IMR-90 (cell line): ENCODE measurements around the gene EIF1AD. TPM values are rescaled to one million over a fixed set of nuclear protein-coding genes. Genes with fewer than 3 reads are reported as not detected.

Source experiments
- ATAC-seq: fragments of 200-7000 bp; cut with Tn5 transposase; 2 replicates; pipeline ENCODE4 v1.9.1; 2020; ENCODE audit warnings: low read depth, mild to moderate bottlenecking, moderate library complexity
- BruUV-seq: library from RNA; stranded (reverse); fragments of 400-500 nt; replicated peaks from 2 replicates; lab custom pipeline; 2021; lab: Mats Ljungman, UMichigan
- CTCF ChIA-PET: fragments of 300-600 bp; formaldehyde crosslinking; extraction: SDS; loops from one replicate; lab custom pipeline; 2021; ENCODE audit warnings: antibody characterized with exemption; lab: Yijun Ruan, JAX
- POLR2A ChIA-PET: fragments of 300-600 bp; sonication (Branson Sonifier 250); formaldehyde crosslinking; loops from one replicate; lab custom pipeline; 2022; ENCODE audit warnings: antibody characterized with exemption; ENCODE audit not compliant: unreplicated experiment; lab: Charles Lee
- DNase-seq: peaks from one replicate; pipeline ENCODE4 v3.0.0; 2013
- H2AFZ ChIP-seq: replicated peaks from 2 replicates; pipeline ENCODE3; 2013; ENCODE audit warnings: low read length, mild to moderate bottlenecking; ENCODE audit not compliant: poor library complexity
- H2AK5ac ChIP-seq: 2 replicates; pipeline ENCODE4 v1.6.1; 2013; ENCODE audit warnings: low read depth, low read length, inconsistent platforms
- H2AK9ac ChIP-seq: replicated peaks from 2 replicates; pipeline ENCODE3; 2013; ENCODE audit warnings: mild to moderate bottlenecking, low read depth, low read length, moderate library complexity; ENCODE audit not compliant: poor library complexity
- H2BK120ac ChIP-seq: 2 replicates; pipeline ENCODE4 v1.6.1; 2013; ENCODE audit warnings: low read depth, low read length, inconsistent platforms
- H2BK15ac ChIP-seq: 3 replicates; pipeline ENCODE4 v1.6.1; 2013; ENCODE audit warnings: low read depth, low read length, inconsistent platforms
- H2BK20ac ChIP-seq: 2 replicates; pipeline ENCODE4 v1.6.1; 2013; ENCODE audit warnings: low read depth, mild to moderate bottlenecking, inconsistent platforms, low read length, moderate library complexity
- H2BK5ac ChIP-seq: 2 replicates; pipeline ENCODE4 v1.6.1; 2013; ENCODE audit warnings: mild to moderate bottlenecking, low read depth, low read length, inconsistent platforms; ENCODE audit not compliant: poor library complexity, severe bottlenecking
- H3K14ac ChIP-seq: replicated peaks from 2 replicates; pipeline ENCODE4 v1.6.1; 2013; ENCODE audit warnings: low read depth, low read length, inconsistent platforms
- H3K18ac ChIP-seq: 2 replicates; pipeline ENCODE4 v1.6.1; 2013; ENCODE audit warnings: low read depth, low read length, control low read depth
- H3K23ac ChIP-seq: 2 replicates; pipeline ENCODE4 v1.6.1; 2013; ENCODE audit warnings: low read depth, low read length, inconsistent platforms
- H3K27ac ChIP-seq: 2 replicates; pipeline ENCODE4 v1.5.1; 2013; ENCODE audit warnings: mild to moderate bottlenecking, control low read depth, low read length; ENCODE audit not compliant: insufficient read depth
- H3K27me3 ChIP-seq: 2 replicates; pipeline ENCODE4 v1.6.1; 2013; ENCODE audit warnings: low read length; ENCODE audit not compliant: control insufficient read depth, insufficient read depth
- H3K36me3 ChIP-seq: 2 replicates; pipeline ENCODE4 v1.6.1; 2013; ENCODE audit warnings: low read length, mixed read lengths; ENCODE audit not compliant: control insufficient read depth, insufficient read depth
- H3K4ac ChIP-seq: 2 replicates; pipeline ENCODE4 v1.6.1; 2013; ENCODE audit warnings: low read depth, low read length, inconsistent platforms
- H3K4me1 ChIP-seq: 2 replicates; pipeline ENCODE4 v1.6.1; 2013; ENCODE audit warnings: low read length, mixed read lengths; ENCODE audit not compliant: control insufficient read depth, insufficient read depth
- H3K4me2 ChIP-seq: 2 replicates; pipeline ENCODE4 v1.6.1; 2013; ENCODE audit warnings: low read depth, mild to moderate bottlenecking, control low read depth, low read length, moderate library complexity
- H3K4me3 ChIP-seq: 2 replicates; pipeline ENCODE4 v1.5.1; 2013; ENCODE audit warnings: low read depth, mild to moderate bottlenecking, control low read depth, low read length, moderate library complexity; ENCODE audit not compliant: insufficient read depth
- H3K56ac ChIP-seq: 2 replicates; pipeline ENCODE4 v1.6.1; 2013; ENCODE audit warnings: low read length, inconsistent platforms; ENCODE audit not compliant: insufficient read depth; ENCODE audit errors: extremely low read depth
- H3K79me1 ChIP-seq, 2 experiments: 2 replicates each; pipeline ENCODE4 v1.6.1; 2013; ENCODE audit warnings: low read length in 2 of 2, inconsistent platforms in 1 of 2, low read depth in 1 of 2
- H3K9ac ChIP-seq: 2 replicates; pipeline ENCODE4 v1.6.1; 2013; ENCODE audit warnings: low read depth, low read length, control low read depth
- H3K9me1 ChIP-seq: 2 replicates; pipeline ENCODE4 v1.6.1; 2013; ENCODE audit warnings: low read length, inconsistent platforms; ENCODE audit not compliant: insufficient read depth
- H3K9me3 ChIP-seq: 2 replicates; pipeline ENCODE4 v1.6.1; 2013; ENCODE audit warnings: low read length; ENCODE audit not compliant: control insufficient read depth, insufficient read depth
- H4K20me1 ChIP-seq: 2 replicates; pipeline ENCODE4 v1.6.1; 2013; ENCODE audit warnings: low read length, inconsistent platforms; ENCODE audit not compliant: insufficient read depth
- H4K5ac ChIP-seq: 2 replicates; pipeline ENCODE4 v1.6.1; 2013; ENCODE audit warnings: mild to moderate bottlenecking, low read depth, low read length, control low read depth
- H4K8ac ChIP-seq, 2 experiments: 2 replicates each; pipeline ENCODE4 v1.6.1; 2013; ENCODE audit warnings: low read depth in 2 of 2, low read length in 2 of 2, control low read depth in 1 of 2, inconsistent platforms in 1 of 2
- H4K91ac ChIP-seq: 2 replicates; pipeline ENCODE4 v1.6.1; 2013; ENCODE audit warnings: low read depth, low read length, inconsistent platforms; ENCODE audit not compliant: insufficient read depth
- BHLHE40 ChIP-seq: fragments of 150-350 bp; IDR thresholded peaks from 2 replicates; pipeline ENCODE4 v1.6.1; 2016; ENCODE audit warnings: mild to moderate bottlenecking, low read depth, low read length
- CHD1 ChIP-seq: IDR thresholded peaks from 2 replicates; pipeline ENCODE4 v1.6.1; 2012; ENCODE audit warnings: low read depth, low read length, improper control_type of control experiment
- POLR2A ChIP-seq: IDR thresholded peaks from 2 replicates; pipeline ENCODE4 v1.6.1; 2012; ENCODE audit warnings: mild to moderate bottlenecking, low read depth, low read length
- WGBS, 2 experiments: methylation state at CpG; one replicate each; pipeline versions ENCODE4 v1.1.5 to v1.1.7; 2013; ENCODE audit warnings: missing lambda C conversion rate in 2 of 2; ENCODE audit not compliant: insufficient read length in 1 of 2; ENCODE audit errors: extremely low coverage in 2 of 2; 5-methylcytosine and 5-hydroxymethylcytosine counted together
- dilution Hi-C: fragments of 300-500 bp; cut with HindIII; formaldehyde crosslinking; loops from one replicate; pipeline ENCODE4 v1.14.3; 2018; ENCODE audit warnings: low sequenced_read_pairs; ENCODE audit not compliant: unreplicated experiment
- in situ Hi-C: fragments of 300-500 bp; cut with MboI; formaldehyde crosslinking; loops from 3 replicates; pipeline ENCODE4 v1.14.3; 2019; ENCODE audit warnings: low sequenced_read_pairs, inconsistent platforms, mixed read lengths
- intact Hi-C: fragments of 100-400 bp; cut with micrococcal nuclease; formaldehyde crosslinking; loops from 2 replicates; pipeline ENCODE4 v1.10.0; 2022
- polyA plus RNA-seq, 3 experiments: library from polyadenylated mRNA; depleted of rRNA; stranded (reverse); fragments of >200 nt; gene quantifications; 2 replicates each; pipeline ENCODE4 v1.2.3, GENCODE V29; 2012; ENCODE audit warnings: low replicate concordance in 1 of 3
- total RNA-seq: library from RNA; depleted of rRNA; stranded (reverse); fragments of >200 nt; gene quantifications from 2 replicates; pipeline ENCODE4 v1.2.3, GENCODE V29; 2012

Gene EIF1AD
- total and polyA plus RNA-seq, 2 of the 4 experiments (the other 2 are of a cell fraction), result 32.5 to 62.6 TPM

- Histone ChIP-seq H3K79me1 (no peaks in the 10 kb centered on the region), H4K20me1 (no peaks in the 10 kb centered on the region; the same call in 1 of the 2 replicates), H2BK20ac (peak overlapping the region; percentile 88), H4K8ac (peak overlapping the region; percentile 81 to 88), H3K4me1 (peaks cover 9% of the 10 kb centered on the region), H3K9me1 (peaks cover 27% of the 10 kb centered on the region), H2AK9ac (peak overlapping the region; percentile 93), H3K27ac (peak overlapping the region; percentile 2; the same call in 1 of the 2 replicates), H3K36me3 (no peaks in the 10 kb centered on the region), H3K23ac (no peak overlapping the region; the same call in 1 of the 2 replicates), H3K9ac (no peak overlapping the region), H3K18ac (no peak overlapping the region), H3K4me3 (no peak overlapping the region), H3K4me2 (no peak overlapping the region), H3K14ac (peak overlapping the region; percentile 80), H2AFZ (peak overlapping the region; percentile 86), H4K5ac (peak overlapping the region; percentile 23; the same call in 1 of the 2 replicates), H3K9me3 (no peaks in the 10 kb centered on the region), H2BK15ac (peak overlapping the region; percentile 85; the same call in 1 of the 3 replicates), H2BK120ac (peak overlapping the region; percentile 85), H3K56ac (no peak overlapping the region; the same call in 1 of the 2 replicates), H3K27me3 (peaks cover 13% of the 10 kb centered on the region), H2BK5ac (peak overlapping the region; percentile 48), H3K4ac (peak overlapping the region; percentile 75), H4K91ac (peak overlapping the region; percentile 83), H2AK5ac (peak overlapping the region; percentile 82)
- dilution Hi-C loops (no loop called here), intact Hi-C loops (no loop called here), in situ Hi-C loops (no loop called here)
- no peak for DNase-seq
- BruUV-seq, result no TSS peak
- ATAC-seq, result peak; percentile 63
- no peak for TF ChIP-seq POLR2A
- no peak for TF ChIP-seq CHD1
- TF ChIP-seq BHLHE40, result no peak
- CTCF ChIA-PET, result interaction anchor here (0.5 kb wide), 1 partner anchor 304 kb away, joined by 3 read pairs; no protein-coding TSS in a partner anchor
- POLR2A ChIA-PET, result no interaction called here
- 36% methylated on average over 4 of the region's 7 CpGs; no CpG with 5 or more reads in 1 of the 2 experiments for WGBS, 2 experiments
Measured at GRCh38 chr11:66015454-66015881, 13.5 kb upstream of the EIF1AD start.
